Erythroblast (primary cell): ENCODE data around the gene JADE1.

Source experiments
- DNase-seq, 2 experiments: peaks; one replicate each; lab custom pipeline; 2025; lab: John Stamatoyannopoulos, UW
- GATA1 ChIP-seq: IDR thresholded peaks from 2 replicates; pipeline ENCODE4 v1.6.1; 2011; ENCODE audit warnings: low read depth, mild to moderate bottlenecking, control low read depth, low read length, moderate library complexity
- POLR2A ChIP-seq: IDR thresholded peaks from 2 replicates; pipeline ENCODE4 v1.6.1; 2011; ENCODE audit warnings: mild to moderate bottlenecking, low read length

JADE1 gene

DNA sequence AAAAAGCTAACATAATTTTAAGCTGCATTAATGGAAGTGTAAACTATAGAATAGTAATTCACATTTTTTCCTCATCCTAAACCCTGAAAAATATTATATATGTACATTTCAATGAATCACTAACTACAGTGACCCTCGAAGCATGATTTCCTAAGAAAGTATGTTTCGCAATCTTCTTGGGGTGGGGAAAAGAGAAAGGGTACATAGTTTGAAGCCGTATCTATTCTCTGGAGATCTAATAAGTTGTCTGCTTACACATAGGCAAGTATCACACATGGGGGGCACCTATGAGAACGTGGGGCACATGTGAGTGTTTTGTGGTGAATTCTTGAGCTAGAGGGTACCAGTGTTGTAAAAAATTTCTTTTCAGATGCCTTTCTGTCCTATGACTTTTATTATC lies 71.2 kb downstream of the JADE1 start:
- TF ChIP-seq POLR2A (no peak), GATA1 (no peak)
- DNase-seq = no peak

DNA sequence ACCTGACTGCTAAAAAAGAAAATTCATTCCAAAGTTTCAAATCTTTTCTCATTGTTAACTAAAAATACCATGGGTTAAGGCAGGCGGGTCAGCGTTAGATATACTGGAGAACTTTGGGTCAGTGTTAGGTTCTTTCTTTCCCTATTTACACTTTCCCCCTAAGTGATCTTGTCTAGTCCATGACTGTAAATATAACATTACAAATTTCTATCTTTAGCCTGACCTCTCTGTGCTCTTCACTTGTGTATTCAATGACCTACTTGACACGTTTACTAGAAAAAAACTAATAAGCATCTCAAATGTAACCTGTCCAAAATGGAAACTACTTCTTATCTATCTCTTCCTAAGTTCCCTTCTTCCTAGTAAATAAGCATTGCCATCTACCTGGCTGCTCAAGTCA lies 95.3 kb downstream of the JADE1 start:
- TF ChIP-seq GATA1 (no peak), POLR2A (no peak)
- DNase-seq = no peak

DNA sequence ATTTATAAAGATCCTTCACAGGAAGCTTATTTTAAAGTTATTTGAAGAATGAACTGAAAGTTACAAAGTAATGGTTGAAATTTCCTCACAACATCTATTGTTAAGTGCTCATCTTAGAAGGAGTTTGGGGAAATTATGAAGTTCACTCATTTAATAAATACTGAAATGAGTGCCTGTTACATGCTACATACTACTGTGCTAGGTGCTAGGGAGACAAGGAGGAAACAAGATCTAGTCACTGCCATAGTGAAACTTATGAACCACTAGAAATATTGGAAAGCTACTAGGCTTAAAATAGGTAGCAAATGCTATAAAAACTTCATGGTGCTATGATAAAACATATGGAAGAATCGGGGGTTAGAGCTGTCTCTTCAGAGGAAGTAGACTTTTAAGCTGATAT lies 97.1 kb downstream of the JADE1 start:
- no peak for DNase-seq

DNA sequence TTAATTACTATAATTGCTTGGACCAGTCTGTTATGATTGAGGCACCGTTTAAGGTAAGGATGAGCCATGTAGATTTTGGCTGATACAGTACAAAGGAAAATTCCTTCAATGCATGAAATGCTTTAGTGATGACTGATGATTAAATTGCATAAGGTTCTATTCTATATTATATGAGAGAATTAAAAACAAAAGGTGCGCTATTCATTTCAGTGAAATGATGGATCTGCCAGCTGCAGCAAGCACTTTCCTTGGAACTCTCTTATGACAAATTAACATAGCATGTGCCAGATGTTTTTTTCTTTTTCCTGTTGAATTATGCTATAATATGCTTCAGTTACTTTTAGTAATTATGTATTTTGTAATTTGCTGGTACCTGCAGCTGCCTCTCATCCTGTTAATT lies 98.5 kb downstream of the JADE1 start:
- DNase-seq = no peak
- no peak for TF ChIP-seq GATA1
- TF ChIP-seq POLR2A = no peak

More for the DNA sequence above, 97.1 kb downstream of the JADE1 start:
- TF ChIP-seq GATA1 = no peak
- TF ChIP-seq POLR2A = no peak

DNA sequence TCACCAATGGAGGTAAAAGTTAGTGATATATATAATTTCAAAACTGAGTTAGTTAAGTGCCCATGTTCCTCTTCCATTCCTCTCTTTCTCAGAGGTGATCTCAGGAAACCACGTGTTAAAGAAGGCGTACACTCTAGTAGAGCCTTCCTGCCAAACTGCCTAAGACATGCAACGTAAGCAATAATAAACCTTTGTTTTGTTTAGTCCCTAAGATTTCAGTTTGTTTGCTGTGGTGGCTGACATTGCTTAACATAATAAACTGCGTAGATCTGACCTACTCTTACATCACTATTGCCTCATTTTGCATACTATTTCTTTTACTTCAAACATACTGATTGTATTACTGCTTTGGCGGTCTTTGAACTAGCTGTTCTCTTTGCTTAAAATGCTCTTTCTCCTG lies 99.2 kb downstream of the JADE1 start:
- no peak for DNase-seq
- TF ChIP-seq GATA1 (no peak), POLR2A (no peak)

DNA sequence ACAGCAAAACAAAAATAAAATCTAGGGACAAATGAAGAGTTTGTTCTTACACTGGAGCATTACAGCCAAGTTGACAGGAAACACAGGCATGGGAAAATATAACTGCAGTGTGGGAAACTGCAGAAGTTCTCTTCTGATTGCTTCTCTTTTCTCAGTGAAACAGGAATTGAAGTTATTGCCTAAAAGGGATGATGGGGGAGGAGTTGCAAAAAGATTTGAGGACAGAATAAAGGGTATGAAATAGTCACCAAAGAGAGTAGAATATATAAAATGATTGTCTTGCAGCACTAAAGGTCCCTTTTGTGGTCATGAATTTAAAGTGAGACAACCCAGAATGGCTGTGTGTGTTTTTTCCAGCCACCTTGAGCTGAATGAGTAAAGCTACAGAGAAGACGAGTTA lies 103.7 kb downstream of the JADE1 start:
- TF ChIP-seq POLR2A = no peak
- TF ChIP-seq GATA1 = no peak
- DNase-seq = no peak

DNA sequence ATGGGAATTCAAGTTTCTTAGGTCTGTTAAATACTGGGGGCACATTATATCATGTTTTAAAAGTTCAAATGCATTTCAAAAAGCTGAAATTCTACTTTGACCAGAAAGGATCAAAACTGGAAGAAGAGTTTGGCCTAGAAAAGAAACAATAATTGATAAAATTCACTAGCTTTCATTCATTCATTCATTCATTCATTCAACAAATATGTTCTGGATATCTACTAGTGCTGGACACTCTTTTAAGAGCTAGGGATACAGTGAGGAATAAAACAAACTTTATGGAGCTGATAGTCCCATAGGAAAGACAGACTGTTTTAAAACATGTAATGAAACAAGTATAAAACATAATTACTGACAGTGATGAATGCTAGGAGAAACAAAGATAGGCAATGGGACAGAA lies 106.0 kb downstream of the JADE1 start:
- no peak for DNase-seq
- no peak for TF ChIP-seq POLR2A

DNA sequence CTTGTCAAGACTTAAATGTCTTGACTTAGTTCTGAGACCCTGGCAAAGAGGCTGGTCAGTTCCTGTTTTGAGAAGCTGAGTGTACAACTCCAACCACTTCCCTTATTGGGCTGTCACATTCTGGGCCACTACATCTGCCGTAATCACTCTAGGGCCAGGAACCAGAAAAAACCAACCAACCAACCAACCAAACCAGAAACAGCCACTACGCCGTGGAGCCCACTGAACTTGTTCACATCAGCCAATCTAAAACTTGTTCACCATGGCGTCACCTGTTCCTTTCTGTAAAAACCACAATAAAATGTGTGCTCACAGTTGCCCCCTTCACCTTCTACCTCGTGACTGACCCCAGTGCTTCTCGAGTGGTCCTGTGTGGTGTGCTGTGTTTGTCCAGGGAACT lies 107.3 kb downstream of the JADE1 start:
- no peak for TF ChIP-seq GATA1
- no peak for DNase-seq

DNA sequence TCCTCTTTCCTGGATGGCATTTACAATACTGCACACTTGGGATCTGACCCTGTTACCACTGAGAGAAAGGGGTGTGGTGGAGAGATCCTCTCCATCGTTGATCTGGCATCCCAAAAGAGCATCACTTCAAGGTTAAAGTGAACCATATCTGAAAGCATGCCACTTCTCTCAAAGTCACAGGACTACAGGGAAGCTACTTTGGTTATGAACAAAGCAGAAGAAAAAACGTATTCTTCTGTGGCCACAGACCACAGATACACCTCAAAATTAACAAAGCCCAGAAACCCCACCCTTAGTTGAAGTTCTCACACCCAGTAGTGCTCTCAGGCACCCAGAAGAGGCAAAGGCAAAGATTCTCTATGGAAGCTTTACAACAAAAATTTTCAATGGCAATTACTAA lies 108.3 kb downstream of the JADE1 start:
- DNase-seq = no peak
- TF ChIP-seq POLR2A = no peak

DNA sequence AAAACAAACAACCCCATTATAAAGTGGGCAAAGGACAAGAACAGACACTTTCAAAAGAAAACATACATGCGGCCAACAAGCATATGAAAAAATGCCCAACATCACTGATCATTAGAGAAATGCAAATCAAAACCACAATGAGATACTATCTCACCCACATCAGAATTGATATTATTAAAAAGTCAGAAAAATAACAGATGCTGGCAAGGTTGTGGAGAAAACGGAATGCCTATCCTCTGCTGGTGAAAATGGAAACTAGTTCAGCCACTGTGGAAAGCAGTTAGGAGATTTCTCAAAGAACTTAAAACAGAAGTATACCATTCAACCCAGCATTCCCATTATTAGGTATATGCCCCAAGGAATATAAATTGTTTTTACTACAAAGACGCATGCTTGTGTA lies 112.5 kb downstream of the JADE1 start:
- DNase-seq = no peak
- TF ChIP-seq GATA1 (no peak), POLR2A (no peak)
